ENCODE data around the gene GPR37L1.
"Not testable (repeated sequence)": the region's sequence is repeated elsewhere in the genome, so short reads cannot be mapped to it uniquely, and the experiment has no call there.

The GPR37L1 gene

DNA sequence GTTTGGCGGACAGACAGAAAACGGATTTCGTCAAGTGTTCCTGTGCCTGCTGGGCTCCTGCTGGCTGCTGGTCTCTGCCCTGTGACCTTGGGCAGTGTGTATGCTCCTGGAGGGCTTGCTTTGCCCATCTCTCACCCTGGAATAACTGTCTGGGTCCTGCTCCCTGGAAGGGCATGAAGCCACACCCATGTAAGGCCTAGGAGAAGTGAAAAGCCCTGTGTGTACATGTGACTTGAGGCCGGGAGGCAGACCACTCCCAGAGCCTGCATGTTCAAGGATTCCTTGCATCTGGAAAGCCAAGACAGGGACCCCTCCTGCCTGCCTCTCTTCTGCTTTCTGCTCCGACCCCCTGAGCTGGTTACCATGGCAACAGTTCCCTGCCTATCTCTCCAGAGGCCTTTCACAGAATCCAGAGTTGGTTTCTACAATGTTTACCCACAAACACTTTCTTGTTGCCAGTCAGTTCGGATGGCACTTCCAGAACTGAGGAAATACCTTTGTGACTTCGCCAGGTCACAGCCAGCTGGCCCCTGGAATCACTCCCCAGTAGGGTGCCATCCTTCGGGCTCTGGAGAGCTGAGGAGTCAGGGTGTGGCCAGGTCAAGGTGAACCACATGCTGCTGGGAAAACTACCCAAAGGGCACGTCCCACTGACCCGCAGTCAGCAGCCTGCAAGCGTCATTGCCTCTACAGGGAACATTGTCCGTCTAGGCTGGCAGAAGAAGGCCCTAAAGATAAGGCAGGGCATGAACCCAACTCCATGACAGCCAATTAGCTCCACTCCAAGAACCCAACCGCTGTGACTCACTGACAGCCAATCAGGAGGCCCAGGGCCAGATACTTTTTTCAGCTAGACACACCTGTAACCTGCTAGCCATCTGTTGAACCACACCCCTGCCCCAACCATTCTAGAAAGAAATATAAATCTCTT lies 14.7 kb upstream of the GPR37L1 start:
- TF ChIP-seq, protein P1, sequence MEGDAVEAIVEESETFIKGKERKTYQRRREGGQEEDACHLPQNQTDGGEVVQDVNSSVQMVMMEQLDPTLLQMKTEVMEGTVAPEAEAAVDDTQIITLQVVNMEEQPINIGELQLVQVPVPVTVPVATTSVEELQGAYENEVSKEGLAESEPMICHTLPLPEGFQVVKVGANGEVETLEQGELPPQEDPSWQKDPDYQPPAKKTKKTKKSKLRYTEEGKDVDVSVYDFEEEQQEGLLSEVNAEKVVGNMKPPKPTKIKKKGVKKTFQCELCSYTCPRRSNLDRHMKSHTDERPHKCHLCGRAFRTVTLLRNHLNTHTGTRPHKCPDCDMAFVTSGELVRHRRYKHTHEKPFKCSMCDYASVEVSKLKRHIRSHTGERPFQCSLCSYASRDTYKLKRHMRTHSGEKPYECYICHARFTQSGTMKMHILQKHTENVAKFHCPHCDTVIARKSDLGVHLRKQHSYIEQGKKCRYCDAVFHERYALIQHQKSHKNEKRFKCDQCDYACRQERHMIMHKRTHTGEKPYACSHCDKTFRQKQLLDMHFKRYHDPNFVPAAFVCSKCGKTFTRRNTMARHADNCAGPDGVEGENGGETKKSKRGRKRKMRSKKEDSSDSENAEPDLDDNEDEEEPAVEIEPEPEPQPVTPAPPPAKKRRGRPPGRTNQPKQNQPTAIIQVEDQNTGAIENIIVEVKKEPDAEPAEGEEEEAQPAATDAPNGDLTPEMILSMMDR (IDR thresholded peaks at IDR 0.05; ENCODE audit: low read depth, low read length): no peak
- no peak overlapping the region for H3K4me3 ChIP-seq (replicated peaks in 1 of 2; ENCODE audit: low read depth in 2 of 2, low read length in 2 of 2)
- peak in 1 of 2 donors; percentile 39 for DNase-seq (ENCODE audit: low read depth in 2 of 2)

DNA sequence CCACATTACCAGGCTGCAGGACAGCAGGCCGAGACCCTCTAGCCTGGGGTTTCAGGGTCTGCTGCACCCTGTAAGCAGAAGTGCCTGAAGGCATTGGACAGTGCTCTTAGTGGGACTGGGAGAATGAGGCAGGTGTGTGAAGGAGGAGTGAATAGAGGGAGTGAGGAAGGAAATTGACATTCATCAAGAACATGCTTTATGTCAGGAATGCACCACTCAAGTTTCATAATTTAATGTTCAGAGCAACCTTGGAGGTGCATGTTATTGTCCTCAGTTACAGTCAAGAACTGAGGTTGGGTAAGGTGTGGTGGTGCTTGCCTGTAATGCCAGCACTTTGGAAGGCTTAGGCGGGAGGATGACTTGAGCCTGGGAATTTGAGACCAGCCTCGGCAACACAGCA lies 11.7 kb upstream of the GPR37L1 start:
- TF ChIP-seq, protein P1 (IDR thresholded peaks at IDR 0.05; ENCODE audit: low read depth, low read length): no peak
- no peak overlapping the region for H3K4me3 ChIP-seq (replicated peaks in 1 of 2; ENCODE audit: low read depth in 2 of 2, low read length in 2 of 2)
- DNase-seq (ENCODE audit: low read depth in 2 of 2): no peak

DNA sequence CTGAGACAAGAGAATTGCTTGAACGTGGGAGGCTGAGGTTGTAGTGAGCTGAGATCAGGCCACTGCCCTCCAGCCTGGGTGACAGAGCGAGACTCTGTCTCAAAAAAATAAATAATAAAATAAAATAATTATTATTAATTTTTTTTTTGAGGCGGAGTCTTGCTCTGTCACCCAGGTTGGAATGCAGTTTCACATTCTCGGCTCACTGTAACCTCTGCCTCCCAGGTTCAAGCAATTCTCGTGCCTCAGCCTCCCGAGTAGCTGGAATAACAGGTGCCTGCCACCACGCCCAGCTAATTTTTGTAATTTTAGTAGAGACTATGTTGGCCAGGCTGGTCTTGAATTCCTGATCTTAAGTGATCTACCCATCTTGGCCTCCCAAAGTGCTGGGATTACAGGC lies 11.1 kb upstream of the GPR37L1 start:
- not testable (repeated sequence) for DNase-seq (ENCODE audit: low read depth in 2 of 2); H3K4me3 ChIP-seq (replicated peaks in 1 of 2; ENCODE audit: low read depth in 2 of 2, low read length in 2 of 2)

DNA sequence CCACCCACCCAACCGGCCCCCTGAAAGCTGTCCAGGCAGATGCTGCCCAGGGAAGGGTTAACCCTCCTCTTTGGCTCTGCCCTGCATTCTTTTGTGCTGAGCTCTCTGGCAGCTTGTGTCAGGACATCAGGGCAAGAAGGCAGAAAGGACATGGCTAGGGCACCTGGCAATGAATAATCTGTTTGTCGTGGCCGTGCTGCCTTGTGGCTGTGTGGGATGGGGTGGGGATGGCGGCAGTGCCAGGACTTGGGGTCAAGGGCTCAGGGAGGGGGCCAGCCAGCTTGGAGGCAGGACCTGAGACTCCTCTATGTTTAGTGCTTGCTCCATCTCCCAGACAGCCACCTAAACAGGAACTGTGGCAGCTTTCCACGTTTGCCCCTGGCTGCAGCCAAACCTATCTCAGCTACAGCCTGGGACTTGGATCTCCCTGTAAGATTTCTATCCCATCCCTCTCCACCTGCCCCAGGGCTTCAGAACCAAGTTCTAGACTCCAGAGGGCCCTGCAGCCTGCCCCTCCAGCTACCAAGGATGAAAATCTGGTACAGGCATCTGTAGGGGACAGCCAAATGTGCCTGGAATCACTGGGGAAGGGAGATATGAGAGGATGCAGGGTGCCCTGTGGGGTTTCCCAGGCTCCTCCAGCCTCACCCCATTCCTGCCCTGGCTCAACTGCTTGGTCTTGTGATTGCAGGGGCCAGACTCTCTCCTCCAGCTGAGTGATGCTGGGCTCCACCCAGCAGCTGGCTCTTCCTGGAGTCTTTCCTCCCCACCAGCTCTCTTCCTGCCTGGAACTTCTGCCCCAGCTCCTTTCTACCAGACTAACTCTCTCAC lies 9.6 kb upstream of the GPR37L1 start:
- no peak overlapping the region for H3K4me3 ChIP-seq (replicated peaks in 1 of 2; ENCODE audit: low read depth in 2 of 2, low read length in 2 of 2)
- TF ChIP-seq, protein P1 (IDR thresholded peaks at IDR 0.05; ENCODE audit: low read depth, low read length): no peak
- peak; percentile 18 to 45 for DNase-seq (ENCODE audit: low read depth in 2 of 2)

DNA sequence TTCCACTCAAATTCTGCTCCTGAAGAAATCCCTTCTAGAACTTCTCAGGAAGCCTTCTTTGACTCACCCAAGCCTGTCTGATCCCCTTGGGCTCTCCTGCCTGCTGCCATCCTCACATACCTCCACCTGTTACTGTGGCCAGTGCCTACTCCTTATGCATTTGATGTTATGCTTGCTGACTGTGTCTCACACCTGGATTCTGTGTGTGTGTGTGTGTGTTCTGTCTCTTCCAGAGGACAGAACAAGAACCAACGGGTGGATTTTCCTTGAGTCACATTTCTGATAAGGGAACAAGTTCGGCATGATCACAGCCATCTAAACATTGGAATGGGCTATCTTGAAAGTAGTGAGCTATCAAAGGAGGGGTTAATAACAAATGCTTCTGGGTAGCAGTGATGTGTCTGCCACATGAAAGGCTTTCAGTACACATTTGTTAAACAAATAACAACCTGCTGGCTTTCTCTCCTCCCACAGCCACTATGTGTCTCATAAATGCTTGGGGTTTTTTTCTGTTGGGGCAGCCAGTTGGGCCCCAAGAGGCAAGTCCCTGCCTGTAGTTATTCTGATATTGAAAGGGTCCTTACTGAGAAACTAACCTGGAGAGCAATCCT lies 8.9 kb upstream of the GPR37L1 start:
- TF ChIP-seq, protein P1 (IDR thresholded peaks at IDR 0.05; ENCODE audit: low read depth, low read length): no peak
- H3K4me3 ChIP-seq (replicated peaks in 1 of 2; ENCODE audit: low read depth in 2 of 2, low read length in 2 of 2): no peak overlapping the region
- DNase-seq (ENCODE audit: low read depth in 2 of 2): no peak

DNA sequence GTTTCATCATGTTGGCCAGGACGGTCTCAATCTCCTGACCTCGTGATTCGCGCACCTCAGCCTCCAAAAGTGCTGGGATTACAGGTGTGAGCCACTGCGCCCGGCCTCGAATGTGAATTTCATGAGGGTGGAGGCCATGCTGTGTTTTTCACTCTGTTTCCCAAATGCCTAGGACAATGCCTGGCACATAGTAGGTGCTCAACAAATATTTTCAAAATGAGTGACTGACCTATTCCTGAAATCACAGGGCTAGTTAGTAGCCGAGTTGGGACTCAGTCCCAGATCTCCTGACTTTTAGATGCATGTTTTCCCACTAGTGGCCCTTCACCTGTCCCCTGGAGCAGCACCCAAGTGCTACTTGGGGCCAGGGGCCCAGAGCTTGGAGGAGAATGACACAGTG lies 6.4 kb upstream of the GPR37L1 start:
- no peak for DNase-seq (ENCODE audit: low read depth in 2 of 2)
- TF ChIP-seq, protein P1 (IDR thresholded peaks at IDR 0.05; ENCODE audit: low read depth, low read length): no peak
- no peak overlapping the region for H3K4me3 ChIP-seq (replicated peaks in 1 of 2; ENCODE audit: low read depth in 2 of 2, low read length in 2 of 2)

All from cardiac fibroblast (primary cell).